HG03460 (cell line): ENCODE results near the gene GATAD2B.

ENCODE experiments used
- ATAC-seq: cut with Tn5 transposase; IDR thresholded peaks from one replicate; pipeline ENCODE4 v1.9.1; 2021; ENCODE audit not compliant: unreplicated experiment

The GATAD2B gene

DNA sequence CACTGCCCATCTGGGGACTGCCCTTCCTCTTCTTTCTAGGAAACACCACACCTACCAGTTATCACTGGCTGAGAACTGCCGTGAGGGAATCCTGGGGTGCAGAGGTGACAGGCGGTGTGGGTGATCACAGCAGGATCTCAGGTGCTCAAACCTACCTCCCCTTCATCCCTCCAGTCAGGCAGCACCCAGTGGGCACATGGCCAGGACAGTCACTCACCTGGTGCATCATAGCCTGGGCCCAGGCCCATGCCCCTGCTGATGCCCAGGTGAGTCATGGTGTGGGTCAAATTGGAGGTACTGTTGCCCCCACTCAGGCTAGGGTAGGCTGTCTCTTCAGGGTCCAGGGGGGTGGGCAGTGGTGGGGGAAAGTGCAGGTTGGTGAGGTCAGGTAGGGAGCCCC lies 29.0 kb upstream of the GATAD2B start:
- no peak for ATAC-seq

DNA sequence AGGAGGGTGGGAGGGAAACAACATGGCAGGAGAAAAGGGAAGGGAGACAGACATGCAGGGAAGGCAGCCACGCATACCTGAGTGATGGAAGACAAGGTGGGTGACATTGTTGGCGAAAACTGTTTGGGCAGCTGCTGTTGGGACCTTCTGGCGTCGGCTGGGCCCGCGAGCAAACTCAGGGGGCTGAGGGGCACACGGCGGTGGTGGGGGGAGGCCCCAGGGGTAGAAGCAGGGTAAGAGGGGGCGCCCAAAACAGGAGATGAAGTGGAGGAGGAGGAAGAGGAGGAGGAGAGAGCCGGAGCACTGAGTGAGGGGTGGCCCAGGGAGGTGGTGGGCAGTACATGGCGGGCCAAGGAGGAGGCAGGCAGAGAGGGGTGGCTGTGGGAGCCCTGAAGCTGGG lies 28.4 kb upstream of the GATAD2B start:
- ATAC-seq, result no peak

DNA sequence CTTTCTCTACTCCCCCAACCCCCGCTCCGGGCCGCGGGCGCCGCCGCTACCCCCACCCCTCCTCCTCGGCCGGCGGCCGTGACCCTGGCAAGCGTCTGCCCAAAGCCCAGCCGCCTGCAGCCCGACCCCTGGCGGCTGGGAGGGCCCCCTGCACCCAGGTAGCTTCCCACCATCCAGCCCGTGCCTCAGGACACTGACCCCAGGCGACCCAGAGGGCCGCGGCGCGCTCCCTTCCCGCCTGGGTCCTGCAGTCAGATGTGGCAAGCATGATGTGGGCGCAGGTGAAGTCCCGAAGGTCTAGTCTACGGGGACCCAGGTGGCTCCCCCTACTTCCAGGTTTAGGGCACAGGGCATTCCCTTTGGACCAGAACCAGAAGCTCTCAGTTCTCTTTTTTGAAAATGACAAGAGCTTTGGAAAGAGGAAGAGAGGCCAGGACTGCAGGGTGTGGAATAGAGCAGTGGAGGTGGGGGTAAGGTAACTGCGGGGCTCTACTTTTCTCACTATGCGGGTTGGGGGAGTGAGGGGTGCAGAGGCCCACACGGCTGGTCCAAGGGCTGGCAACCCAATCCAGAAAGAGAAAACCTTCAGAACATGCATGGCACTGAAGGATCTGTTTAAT lies 24.0 kb upstream of the GATAD2B start, which contains the start of gene DENND4B:
TSS of gene DENND4B (minus strand) at position 97 of the 620 bp plus-strand sequence. CDS start 2,344 bp downstream, outside the sequence.
- peak; percentile 56 for ATAC-seq

- ATAC-seq, result peak; percentile 60
These were observed 23.2 kb upstream of the GATAD2B start for GRCh38 chr1:153945795-153946621.

- peak; percentile 30 for ATAC-seq
These were observed 22.5 kb upstream of the GATAD2B start for GRCh38 chr1:153945131-153945794.

DNA sequence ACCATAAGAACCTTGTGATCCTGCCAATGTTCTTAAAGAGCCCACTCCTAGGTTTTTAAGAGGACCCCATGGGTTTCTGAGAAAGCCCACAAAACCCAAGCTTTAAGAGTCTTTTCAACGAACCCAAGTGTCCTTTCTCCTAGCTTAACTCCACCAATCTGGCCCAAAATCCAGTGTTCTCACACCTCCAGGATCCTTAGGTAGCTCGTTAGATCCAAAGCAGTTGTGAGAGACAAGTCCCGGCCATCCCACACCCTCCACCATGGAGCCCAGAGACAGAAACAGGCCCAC lies 22.0 kb upstream of the GATAD2B start:
- no peak for ATAC-seq

- no peak for ATAC-seq
These were observed 21.4 kb upstream of the GATAD2B start for GRCh38 chr1:153944005-153944826.

- ATAC-seq, result no peak
These were observed 20.2 kb upstream of the GATAD2B start for GRCh38 chr1:153942766-153943549.

DNA sequence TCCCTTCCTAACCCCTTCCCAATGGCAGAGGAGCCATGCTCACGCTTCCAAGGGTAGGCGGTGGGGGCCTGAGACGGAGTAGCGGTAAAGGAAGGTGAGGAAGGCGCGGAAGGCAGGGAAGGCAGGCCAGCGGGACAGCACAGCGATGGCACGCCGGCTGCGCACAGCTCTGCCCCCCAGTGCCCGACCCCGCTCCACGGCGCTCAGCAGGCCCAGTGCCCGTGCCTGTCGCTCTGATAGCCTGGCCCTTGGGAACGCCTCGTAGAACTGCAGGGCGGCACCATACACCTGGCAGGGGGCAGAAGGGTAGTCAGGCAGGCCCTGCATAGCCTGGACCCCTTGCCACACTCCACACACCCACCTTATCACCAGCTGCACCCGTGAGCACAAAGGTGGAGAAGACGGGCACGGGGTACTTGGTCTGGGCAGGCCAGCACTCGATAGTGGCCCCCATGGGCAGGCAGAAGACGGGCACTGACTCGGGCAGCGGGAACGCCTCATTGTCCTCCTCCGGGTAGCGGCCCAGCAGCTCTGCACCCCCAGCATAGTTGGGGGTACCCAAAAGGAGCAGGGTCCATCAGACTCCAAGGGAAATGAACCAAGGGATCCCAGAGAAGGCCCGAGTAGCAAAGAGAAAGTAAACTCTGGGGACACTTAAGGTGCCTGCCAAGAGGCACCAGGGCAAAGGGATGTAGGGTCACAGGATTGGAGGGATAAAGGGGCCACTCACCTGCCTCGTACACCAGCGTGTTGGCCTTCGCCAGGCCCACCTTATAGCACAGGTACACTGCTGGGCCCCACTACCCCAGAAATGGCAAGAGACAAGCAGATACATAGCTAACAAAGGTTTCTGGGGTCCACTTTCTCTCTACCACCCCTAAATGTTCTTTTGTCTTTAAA lies 19.3 kb upstream of the GATAD2B start:
- no peak for ATAC-seq

GRCh38 chr1:153940756-153941155 lies 18.0 kb upstream of the GATAD2B start:
- ATAC-seq, result no peak

- ATAC-seq, result no peak
These were observed 16.7 kb upstream of the GATAD2B start for GRCh38 chr1:153939476-153939875.

GRCh38 chr1:153938996-153939395 lies 16.2 kb upstream of the GATAD2B start:
- no peak for ATAC-seq

DNA sequence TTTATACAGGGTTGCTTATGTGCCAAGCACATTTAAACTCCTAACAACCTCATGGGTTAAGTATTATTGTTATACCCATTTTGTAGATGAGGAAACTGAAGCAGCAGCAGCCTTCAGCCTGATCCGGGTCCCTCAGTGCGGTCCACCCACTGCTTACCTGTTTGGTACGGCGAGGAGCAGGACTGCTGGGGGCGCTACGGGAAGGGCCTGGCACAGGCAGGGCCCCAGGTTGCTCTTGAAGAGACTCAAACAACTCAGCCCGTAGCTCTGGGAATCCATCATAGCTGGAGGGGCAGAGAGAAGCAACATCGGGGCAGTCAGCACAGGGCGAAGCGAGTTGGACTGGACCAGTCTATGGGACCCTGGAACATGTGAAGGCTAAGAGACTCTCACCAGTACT lies 14.6 kb upstream of the GATAD2B start:
- no peak for ATAC-seq

GRCh38 chr1:153936011-153936802 lies 13.4 kb upstream of the GATAD2B start:
- ATAC-seq, result no peak

GRCh38 chr1:153934746-153935145 lies 12.0 kb upstream of the GATAD2B start:
- no peak for ATAC-seq

DNA sequence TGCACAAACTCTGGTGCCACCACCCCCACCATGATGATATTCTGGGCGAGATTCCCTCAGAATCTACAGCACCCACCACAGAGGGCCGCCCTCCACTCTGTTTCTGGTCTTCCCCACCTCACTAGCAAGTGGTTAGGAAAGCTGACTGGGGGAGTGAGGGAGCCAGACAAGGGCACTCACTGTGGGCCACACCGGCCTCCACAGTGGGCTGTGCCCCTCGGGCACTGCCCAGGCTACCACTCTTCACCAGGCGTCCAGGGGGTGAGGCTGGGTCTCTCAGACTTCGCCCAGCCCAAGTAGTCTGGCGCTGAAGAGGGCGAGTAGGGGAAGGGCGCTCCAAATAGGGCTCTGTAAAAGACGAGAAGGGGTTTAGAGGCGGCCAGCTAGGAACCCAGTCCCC lies 11.2 kb upstream of the GATAD2B start:
- ATAC-seq, result no peak

DNA sequence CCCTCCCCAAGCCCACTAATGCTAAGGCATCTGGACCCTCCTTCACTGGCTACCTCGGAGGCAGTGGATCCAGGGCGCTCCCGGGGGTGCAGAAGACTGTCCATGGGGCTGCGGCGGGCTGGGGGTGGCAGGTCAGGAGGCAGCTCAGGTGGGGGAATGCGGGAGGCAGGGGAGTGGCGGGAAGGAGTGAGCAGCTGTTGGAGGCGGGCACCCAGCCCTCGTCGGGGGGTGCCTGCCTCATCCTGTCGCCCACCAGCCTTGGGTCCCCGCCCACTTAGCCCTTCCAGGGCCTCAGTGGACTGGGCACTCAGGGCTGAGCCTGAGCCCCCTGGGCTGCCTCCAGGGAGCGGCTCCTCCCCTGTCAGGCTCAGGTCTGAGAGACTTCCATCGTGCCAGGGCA lies 10.7 kb upstream of the GATAD2B start:
- ATAC-seq, result no peak
